DMS79 treated with DMSO at 0.1 percent for 48 hours (cell line): Measurements from ENCODE around the gene ANKRD36C.
"Not testable (repeated sequence)": the region's sequence is repeated elsewhere in the genome, so short reads cannot be mapped to it uniquely, and the experiment has no call there.

Experiments used
- DNase-seq: peaks from one replicate; lab custom pipeline; 2025; lab: John Stamatoyannopoulos, UW

Gene ANKRD36C

GRCh38 chr2:95991351-95992094 lies at the start of gene ANKRD36C:
Gene ANKRD36C (minus strand): TSS chr2:95991824. CDS start chr2:95991708, 116 bp downstream.
- not testable (repeated sequence) for DNase-seq

- not testable (repeated sequence) for DNase-seq
Observed at GRCh38 chr2:96035554-96035953, 43.9 kb upstream of the ANKRD36C start.

DNA sequence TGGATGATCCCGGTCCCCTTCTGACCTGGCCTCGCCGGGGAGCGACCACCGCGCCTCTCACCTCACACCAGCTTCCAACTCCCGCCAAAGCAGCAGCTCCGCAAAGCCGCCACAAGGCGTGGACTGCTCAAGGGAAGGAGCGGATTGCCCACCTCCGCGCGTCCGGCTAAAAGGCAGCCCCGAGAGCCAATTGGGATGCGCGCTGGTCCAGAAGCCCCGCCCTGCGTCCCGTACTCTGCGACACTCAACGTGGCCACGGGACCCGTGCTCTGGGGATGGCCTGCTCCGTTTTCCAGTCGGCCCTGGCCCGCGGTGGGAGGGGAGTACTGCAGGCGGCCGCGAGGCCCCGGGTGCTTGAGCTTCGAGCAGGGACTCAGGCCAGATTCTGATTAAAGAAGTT lies 43.2 kb upstream of the ANKRD36C start, which contains the start of gene GPAT2:
GPAT2 (minus strand) TSS at position 125 of the 400 bp plus-strand sequence. CDS start 2,557 bp downstream, outside the sequence.
- DNase-seq, result not testable (repeated sequence)

DNA sequence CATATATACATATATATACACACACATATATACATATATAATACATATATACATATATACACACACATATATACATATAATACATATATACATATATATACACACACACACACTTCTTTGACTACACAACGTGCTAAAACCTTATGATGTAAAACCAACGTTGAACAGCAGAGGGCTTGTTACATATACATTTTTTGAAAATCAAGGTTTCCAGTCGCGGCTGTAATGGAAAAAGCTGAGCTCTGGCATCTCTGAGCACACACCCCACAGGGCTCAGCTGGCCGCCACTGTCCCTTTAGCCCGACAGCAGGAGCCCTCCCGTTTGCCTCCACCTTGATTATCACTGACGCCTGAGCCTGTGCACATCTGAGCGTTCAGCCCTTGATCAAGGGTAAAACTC lies 42.4 kb upstream of the ANKRD36C start:
- DNase-seq, result not testable (repeated sequence)

DNA sequence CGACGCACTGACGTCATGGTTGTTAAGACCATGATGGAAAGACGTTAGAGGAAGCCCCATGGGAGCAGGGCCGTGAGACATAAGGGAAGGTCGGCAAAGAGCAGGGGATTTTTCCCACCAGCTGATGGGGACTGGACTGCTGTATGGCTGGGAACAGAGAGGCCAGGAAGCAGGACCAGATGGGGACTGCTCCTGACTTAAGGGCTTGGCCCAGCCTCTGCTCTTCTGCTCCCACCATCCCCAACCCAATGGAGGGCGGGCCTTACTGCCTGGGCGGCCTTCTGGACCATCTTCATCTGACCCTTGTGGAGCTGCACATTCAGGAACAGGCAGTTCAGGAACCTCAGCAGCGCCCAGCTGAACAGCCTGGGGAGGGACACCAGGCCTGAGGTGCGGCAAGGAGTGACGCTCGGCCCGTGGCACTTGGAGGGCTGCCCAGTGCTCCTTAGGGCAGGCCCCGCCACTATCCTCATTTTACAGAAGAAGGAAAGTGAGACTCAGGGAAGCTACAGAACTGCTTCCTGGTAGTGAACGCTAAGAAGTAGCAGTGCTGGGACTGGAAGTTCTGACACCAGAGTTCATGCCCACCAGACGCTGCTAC lies 36.2 kb upstream of the ANKRD36C start:
- DNase-seq, result not testable (repeated sequence)

DNA sequence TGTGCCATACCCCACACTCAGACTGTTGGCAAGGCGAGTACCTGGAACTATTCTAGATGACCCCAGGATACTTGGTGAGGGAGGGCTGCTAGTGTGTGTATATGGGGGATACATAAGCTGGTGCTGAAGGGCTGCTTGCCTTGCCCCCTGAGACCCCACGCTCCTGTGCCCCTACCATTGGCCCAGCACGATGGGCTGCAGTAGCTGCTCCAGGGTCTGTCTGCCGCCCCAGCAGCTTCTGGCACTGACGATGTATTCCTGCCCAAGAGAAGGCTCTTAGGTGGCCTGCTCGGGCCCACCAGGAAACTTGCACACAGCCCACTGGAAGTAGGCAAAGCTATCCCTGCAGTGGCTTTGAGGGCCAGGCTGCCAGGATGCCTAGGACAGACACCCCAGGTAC lies 34.1 kb upstream of the ANKRD36C start:
- not testable (repeated sequence) for DNase-seq

DNA sequence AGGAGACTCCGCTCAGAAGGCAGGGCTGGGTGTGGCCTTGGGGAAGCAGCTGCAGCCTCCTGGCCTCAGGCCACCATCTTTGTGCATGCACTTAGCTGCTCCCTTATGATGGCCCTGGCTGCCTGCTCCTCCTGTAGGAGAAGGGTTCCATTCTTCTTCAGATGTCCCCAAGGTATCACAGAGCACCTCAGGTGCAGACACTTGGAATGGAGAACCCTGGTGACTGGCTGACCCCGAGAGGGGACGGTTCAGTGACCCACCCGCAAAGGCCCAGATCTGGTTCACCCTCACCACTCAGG lies 33.5 kb upstream of the ANKRD36C start:
- no peak for DNase-seq

DNA sequence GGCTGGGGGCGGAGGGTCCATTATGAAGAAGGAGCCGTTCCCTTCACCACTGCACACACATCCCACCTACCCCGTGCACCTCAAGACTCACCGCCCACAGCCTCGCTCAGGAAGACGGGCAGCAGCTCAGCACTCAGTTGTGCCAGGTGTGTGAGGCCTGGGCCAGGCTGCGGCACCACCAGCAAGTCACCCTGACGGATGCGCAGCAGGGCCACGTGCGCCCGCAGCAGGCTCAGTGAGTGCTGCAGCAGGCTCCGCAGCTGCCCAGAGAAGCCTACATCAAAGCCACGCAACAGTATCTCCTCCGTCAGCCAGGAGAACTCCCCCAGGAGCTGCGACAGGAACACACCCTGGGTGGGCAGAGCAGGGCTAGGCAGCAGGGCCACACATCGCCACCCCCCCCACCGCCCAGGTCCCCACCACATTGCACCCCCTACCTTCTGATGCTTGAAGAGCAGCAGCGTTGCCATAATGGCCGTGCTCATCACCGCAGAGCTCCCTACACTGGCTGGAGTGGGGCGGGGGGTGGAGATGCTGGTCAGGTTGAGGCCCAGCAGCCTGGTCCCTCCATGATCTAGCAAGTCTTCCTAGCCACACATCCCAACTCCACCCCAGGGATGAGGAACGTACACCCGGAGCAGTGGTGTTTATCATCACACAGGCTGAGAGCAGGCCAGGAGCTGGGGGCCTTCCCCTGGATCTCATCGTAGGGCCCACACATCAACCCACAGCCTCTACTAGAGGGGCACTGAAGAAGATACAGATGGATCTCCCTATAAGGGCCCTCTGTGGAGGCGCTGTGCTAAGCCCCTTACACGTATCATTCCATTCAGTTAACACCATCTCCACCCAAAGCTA lies 32.9 kb upstream of the ANKRD36C start:
- no peak for DNase-seq

- DNase-seq, result not testable (repeated sequence)
Observed at GRCh38 chr2:96023701-96024100, 32.1 kb upstream of the ANKRD36C start.

GRCh38 chr2:96022701-96023447 lies 31.2 kb upstream of the ANKRD36C start:
- not testable (repeated sequence) for DNase-seq

DNA sequence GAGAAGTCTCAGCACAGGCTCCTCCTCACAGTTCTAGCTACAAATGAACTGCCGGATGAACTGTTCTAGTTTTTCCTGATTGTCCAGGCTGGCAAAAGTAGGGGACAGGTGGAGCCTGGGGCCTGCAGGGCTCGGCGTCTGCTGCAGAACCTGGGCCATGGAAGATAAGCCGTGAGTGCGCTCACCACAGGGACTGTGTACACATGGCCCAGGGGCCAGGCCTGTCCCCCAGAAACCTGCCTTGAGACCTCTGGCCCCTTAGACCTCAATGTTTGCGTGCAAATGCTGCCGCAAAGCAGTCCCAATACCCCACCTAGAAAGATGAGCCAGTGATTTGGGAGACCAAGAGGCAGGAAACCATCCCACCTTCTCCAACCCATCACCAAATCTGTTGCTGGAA lies 30.5 kb upstream of the ANKRD36C start:
- DNase-seq, result not testable (repeated sequence)

- not testable (repeated sequence) for DNase-seq
Observed at GRCh38 chr2:96021142-96021541, 29.5 kb upstream of the ANKRD36C start.

DNA sequence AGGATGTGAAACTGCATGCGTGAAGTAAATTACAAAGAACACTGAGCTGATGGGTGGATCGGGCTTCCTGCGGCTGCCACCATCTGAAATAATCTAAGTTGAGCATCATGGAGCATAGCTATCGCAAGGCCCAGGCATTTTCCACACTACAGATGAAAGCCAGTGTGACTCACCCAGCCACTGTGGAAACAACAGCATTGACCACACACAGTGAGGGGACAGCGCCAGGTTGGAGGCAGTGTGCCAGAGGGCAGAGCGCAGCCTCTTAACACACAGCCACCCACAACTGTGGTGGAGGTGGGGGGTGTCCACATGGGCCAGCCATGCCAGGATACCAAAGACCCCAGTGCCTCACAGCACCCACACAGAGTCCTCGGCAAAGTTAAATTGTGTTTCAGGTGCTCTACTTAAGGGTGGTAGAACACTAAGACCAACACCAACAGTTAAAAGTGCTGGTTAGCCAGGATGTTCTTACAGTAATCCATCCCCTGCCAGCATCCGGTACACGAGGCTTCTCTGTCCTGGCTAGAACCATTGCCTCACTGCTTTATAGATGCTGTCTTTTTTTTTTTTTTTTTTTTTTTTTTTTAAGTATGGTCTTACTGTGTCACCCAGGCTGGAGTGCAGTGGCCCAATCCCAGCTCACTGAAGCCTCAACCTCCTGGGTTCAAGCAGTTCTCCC lies 28.4 kb upstream of the ANKRD36C start:
- DNase-seq, result not testable (repeated sequence)

- DNase-seq, result not testable (repeated sequence)
Observed at GRCh38 chr2:96016321-96016720, 24.7 kb upstream of the ANKRD36C start.

DNA sequence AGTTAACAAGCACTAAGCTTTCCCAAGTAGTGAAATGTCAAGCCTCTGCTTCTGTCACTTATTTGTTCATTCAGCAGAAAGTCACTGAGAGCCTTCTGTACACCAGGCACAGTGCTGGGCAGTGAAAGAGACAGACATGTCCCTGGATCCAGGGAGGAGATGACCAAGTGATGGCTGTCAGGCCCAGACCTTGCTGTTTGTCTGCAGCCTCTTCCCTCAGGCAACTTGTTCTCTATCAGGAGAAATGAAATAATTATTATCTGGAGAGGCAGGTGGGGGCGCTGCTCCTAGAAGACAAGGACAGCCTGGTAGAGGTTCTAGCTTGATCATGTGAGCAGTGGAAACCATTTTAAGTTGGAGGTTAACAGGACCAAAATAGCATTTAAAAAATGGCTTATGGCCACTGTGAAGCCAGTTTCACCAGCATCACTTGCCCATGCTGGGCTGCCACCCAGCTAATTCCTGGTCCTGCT lies 21.2 kb upstream of the ANKRD36C start:
- DNase-seq, result not testable (repeated sequence)

DNA sequence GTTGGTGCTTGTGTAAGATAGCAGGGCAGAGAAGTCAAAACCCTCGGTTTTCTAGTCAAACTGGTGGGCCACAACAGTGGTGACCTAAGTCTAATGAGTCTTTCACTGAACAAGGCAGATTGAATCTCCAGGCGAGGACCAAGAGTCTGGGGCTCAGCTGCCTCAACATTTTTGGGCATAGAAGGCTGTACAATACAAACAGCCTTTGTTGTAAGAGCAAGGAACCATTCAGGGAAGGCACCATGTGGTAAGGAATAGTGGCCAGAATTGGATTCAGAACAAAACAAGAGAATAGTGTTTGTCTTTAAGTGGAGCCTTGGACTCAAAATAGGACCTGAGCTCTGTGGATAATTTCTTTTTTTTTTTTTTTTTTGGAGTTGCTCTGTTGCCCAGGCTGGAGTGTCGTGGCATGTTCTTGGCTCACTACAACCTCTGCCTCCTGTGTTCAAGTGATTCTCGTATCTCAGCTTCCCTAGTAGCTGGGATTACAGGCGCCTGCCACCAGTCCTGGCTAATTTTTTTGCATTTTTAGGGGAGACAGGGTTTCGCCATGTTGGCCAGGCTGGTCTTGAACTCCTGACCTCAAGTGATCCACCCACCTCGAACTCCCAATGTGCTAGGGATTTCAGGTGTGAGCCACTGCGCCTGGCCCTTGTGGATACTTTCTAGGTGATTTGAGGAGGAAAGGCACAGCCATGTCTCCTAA lies 20.6 kb upstream of the ANKRD36C start:
- not testable (repeated sequence) for DNase-seq

DNA sequence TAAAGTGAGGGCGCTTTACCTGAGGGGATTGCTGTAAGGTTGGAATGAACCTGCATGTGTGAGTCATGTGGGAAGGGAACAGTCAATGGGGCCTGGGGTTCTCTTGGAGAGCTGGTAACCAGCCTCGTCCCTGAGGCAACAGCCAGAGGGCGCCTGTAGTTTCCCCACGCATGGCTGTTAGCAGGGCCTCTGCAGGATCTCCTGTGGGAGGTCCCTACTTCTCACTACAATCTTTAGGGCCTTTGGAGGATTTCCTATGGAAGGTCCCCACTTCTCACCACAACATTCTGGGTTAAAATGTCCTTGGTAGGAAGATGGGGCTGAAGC lies 19.5 kb upstream of the ANKRD36C start:
- not testable (repeated sequence) for DNase-seq

- not testable (repeated sequence) for DNase-seq
Observed at GRCh38 chr2:96010320-96011128, 18.9 kb upstream of the ANKRD36C start.

- not testable (repeated sequence) for DNase-seq
Observed at GRCh38 chr2:96009833-96010232, 18.2 kb upstream of the ANKRD36C start.

DNA sequence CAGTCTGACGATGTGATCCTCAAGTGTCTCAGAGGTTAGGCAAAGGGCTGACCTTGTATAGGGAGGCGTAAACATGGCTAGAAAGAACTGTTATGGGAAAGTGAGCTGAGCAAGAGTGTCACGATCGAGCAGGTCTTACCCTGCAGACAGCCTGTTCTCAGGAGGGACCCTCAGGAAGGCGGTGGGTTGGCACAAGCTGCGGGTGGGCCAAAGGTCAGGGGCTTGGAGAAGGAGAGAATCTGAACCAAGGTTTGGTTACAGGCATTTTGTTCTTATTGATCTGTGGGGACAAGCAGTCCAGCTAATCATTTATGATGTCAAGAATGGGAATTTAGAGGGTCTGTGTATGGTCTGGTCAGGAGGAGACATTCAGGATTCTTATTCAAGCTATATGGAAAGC lies 16.4 kb upstream of the ANKRD36C start:
- DNase-seq, result not testable (repeated sequence)
